GM21619 (cell line): ENCODE results near the gene WNT8B.

Experiments used
- ATAC-seq: cut with Tn5 transposase; IDR thresholded peaks from one replicate; pipeline ENCODE4 v1.9.1; 2021; ENCODE audit not compliant: unreplicated experiment

The WNT8B gene

GRCh38 chr10:100462709-100463108 is at the start of gene WNT8B:
Gene WNT8B (plus strand): TSS chr10:100463009. CDS start chr10:100463169, 160 bp downstream.
- ATAC-seq, result no peak

GRCh38 chr10:100413173-100413572 is 49.6 kb upstream of the WNT8B start:
- ATAC-seq, result no peak

- ATAC-seq, result no peak
These were observed 42.8 kb upstream of the WNT8B start for GRCh38 chr10:100419911-100420449.

- no peak for ATAC-seq
These were observed 35.4 kb upstream of the WNT8B start for GRCh38 chr10:100427374-100427773.

GRCh38 chr10:100433253-100434240 is 29.3 kb upstream of the WNT8B start:
- ATAC-seq, result peak; percentile 72

- ATAC-seq, result no peak
These were observed 26.6 kb upstream of the WNT8B start for GRCh38 chr10:100436255-100436654.

GRCh38 chr10:100438674-100439315 is 24.0 kb upstream of the WNT8B start:
- ATAC-seq, result no peak

GRCh38 chr10:100442548-100442947 is 20.3 kb upstream of the WNT8B start:
- ATAC-seq, result no peak

GRCh38 chr10:100446130-100446761 is 16.6 kb upstream of the WNT8B start:
- ATAC-seq, result no peak

GRCh38 chr10:100447663-100448062 is 15.1 kb upstream of the WNT8B start:
- ATAC-seq, result no peak

GRCh38 chr10:100448951-100449350 is 13.9 kb upstream of the WNT8B start:
- no peak for ATAC-seq

- no peak for ATAC-seq
These were observed 5.5 kb downstream of the WNT8B start for GRCh38 chr10:100468322-100468721.

- no peak for ATAC-seq
These were observed 6.2 kb downstream of the WNT8B start for GRCh38 chr10:100468978-100469377.

- ATAC-seq, result no peak
These were observed 6.9 kb downstream of the WNT8B start for GRCh38 chr10:100469756-100470155.

GRCh38 chr10:100470367-100470766 is 7.6 kb downstream of the WNT8B start:
- ATAC-seq, result no peak

GRCh38 chr10:100477970-100478369 is 15.2 kb downstream of the WNT8B start:
- ATAC-seq, result no peak

GRCh38 chr10:100479037-100479436 is 16.2 kb downstream of the WNT8B start:
- no peak for ATAC-seq

GRCh38 chr10:100480002-100480401 is 17.2 kb downstream of the WNT8B start:
- no peak for ATAC-seq

- ATAC-seq, result peak; percentile 98
These were observed 18.8 kb downstream of the WNT8B start for GRCh38 chr10:100481462-100482081.

- ATAC-seq, result peak; percentile 46
These were observed 19.5 kb downstream of the WNT8B start for GRCh38 chr10:100482181-100482833.
